Natural killer cell (primary cell): Measurements from ENCODE around the gene WDR5. TPM values are rescaled to one million over a fixed set of nuclear protein-coding genes. Genes with fewer than 3 reads are reported as not detected.

ENCODE experiments used
- ATAC-seq, 3 donors: fragments of 150-1000 bp in 2 of 3; fragments of 200-7000 bp in 1 of 3; cut with Tn5 transposase; 1 replicate in 1 of 3; 2 replicates in 2 of 3; pipeline ENCODE4 v1.10.0; 2021; ENCODE audit warnings: mild to moderate bottlenecking in 2 of 3, moderate library complexity in 2 of 3
- DNase-seq, 2 donors: peaks; one replicate each; pipeline versions ENCODE4 v3.0.0 to v3.0.0-alpha.2; 2013 to 2021; ENCODE audit warnings: mixed read lengths in 1 of 2
- H3K27ac ChIP-seq: one replicate; pipeline ENCODE4 v1.5.1; 2013; ENCODE audit warnings: mild to moderate bottlenecking, low read length
- H3K27me3 ChIP-seq: one replicate; pipeline ENCODE4 v1.6.1; 2013; ENCODE audit warnings: low read length; ENCODE audit not compliant: control insufficient read depth, insufficient read depth
- H3K36me3 ChIP-seq: one replicate; pipeline ENCODE4 v1.6.1; 2013; ENCODE audit warnings: low read length; ENCODE audit not compliant: control insufficient read depth, insufficient read depth
- H3K4me1 ChIP-seq: one replicate; pipeline ENCODE4 v1.6.1; 2013; ENCODE audit warnings: low read length; ENCODE audit not compliant: control insufficient read depth, insufficient read depth
- H3K4me3 ChIP-seq: one replicate; pipeline ENCODE4 v1.5.1; 2013; ENCODE audit warnings: low read length
- H3K9me3 ChIP-seq: one replicate; pipeline ENCODE4 v1.6.1; 2013; ENCODE audit warnings: low read length; ENCODE audit not compliant: control insufficient read depth, insufficient read depth
- H3K27ac Mint-ChIP-seq, 2 donors: one replicate each; pipeline ENCODE4 v1.8.0; 2022; ENCODE audit warnings: mild to moderate bottlenecking in 2 of 2, mixed read lengths in 2 of 2, moderate library complexity in 1 of 2
- H3K27me3 Mint-ChIP-seq, 2 donors: one replicate each; pipeline ENCODE4 v1.8.0; 2022; ENCODE audit warnings: low read depth in 2 of 2, mixed read lengths in 2 of 2
- H3K36me3 Mint-ChIP-seq: one replicate; pipeline ENCODE4 v1.8.0; 2022; ENCODE audit warnings: mixed read lengths
- H3K4me1 Mint-ChIP-seq, 2 donors: one replicate each; pipeline ENCODE4 v1.8.0; 2022; ENCODE audit warnings: mixed read lengths in 2 of 2
- H3K4me3 Mint-ChIP-seq: one replicate; pipeline ENCODE4 v1.8.0; 2022; ENCODE audit warnings: mild to moderate bottlenecking, moderate library complexity, mixed read lengths
- H3K9me3 Mint-ChIP-seq, 2 donors: one replicate each; pipeline ENCODE4 v1.8.0; 2022; ENCODE audit warnings: mixed read lengths in 2 of 2
- WGBS: methylation state at CpG from one replicate; pipeline ENCODE4 v1.1.7; 2013; ENCODE audit warnings: missing lambda C conversion rate; ENCODE audit not compliant: insufficient coverage; 5-methylcytosine and 5-hydroxymethylcytosine counted together
- intact Hi-C: fragments of 100-400 bp; cut with micrococcal nuclease; formaldehyde crosslinking; loops from one replicate; pipeline ENCODE4 v1.14.2; 2022
- total RNA-seq, 4 donors: library from RNA; stranded (reverse); fragments of 120-200 nt in 1 of 4; gene quantifications; one replicate each; pipeline versions ENCODE4 v1.2.3 to v1.2.4, GENCODE V29; 2013 to 2022
- TF ChIP-seq, protein P1 (sequence below): fragments of 200-600 bp; IDR thresholded peaks from one replicate; pipeline ENCODE4 v1.8.0; 2022; ENCODE audit warnings: antibody characterized with exemption

WDR5 gene
- total RNA-seq, 3 donors from 2014 or later (not counting 1 experiment from before 2014, with no cell fraction given): 12.9 to 18.6 (median 15.9) TPM

DNA sequence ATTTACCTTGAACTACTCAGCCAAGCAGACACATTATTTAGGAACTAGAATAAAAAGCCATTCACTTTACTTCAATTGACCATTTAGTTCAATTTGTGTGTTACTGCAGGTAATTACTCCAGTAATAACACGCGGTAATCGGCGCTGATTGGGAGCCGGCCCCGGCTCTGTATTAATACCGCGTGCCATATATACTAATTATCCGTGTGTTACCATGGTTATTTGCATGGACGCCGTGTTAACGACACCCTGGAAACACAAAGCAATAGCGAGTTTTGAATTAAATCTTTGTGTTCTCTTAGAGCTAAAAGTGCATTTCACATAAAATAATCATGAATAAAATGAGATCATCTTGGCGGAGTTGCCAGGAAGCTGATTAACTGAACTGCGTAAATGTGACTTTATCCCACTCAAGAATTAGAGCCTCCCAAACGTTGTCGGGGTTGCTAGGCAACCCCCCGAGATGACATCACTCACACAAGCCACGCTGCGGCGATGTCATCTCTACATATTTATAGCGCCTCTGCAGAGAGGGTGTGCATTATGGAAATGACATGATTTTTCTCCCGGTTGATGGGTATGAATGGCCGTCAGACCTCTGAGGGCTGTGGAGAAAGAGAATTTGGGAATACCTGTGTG lies 69.9 kb downstream of the WDR5 start:
- no peaks in the 10 kb centered on the region for H3K4me1 Mint-ChIP-seq
- H3K4me1 ChIP-seq: no peaks in the 10 kb centered on the region
- H3K27me3 ChIP-seq: no peaks in the 10 kb centered on the region
- peaks cover 0 to 15% of the 10 kb centered on the region in 2 donors for H3K27me3 Mint-ChIP-seq
- intact Hi-C loops: no loop called here
- ATAC-seq: no peak
- no peak overlapping the region for H3K27ac ChIP-seq
- H3K4me3 ChIP-seq: no peak overlapping the region
- no peak overlapping the region for H3K4me3 Mint-ChIP-seq
- 94% methylated on average over 24 of the region's 24 CpGs for WGBS
- TF ChIP-seq, protein P1, sequence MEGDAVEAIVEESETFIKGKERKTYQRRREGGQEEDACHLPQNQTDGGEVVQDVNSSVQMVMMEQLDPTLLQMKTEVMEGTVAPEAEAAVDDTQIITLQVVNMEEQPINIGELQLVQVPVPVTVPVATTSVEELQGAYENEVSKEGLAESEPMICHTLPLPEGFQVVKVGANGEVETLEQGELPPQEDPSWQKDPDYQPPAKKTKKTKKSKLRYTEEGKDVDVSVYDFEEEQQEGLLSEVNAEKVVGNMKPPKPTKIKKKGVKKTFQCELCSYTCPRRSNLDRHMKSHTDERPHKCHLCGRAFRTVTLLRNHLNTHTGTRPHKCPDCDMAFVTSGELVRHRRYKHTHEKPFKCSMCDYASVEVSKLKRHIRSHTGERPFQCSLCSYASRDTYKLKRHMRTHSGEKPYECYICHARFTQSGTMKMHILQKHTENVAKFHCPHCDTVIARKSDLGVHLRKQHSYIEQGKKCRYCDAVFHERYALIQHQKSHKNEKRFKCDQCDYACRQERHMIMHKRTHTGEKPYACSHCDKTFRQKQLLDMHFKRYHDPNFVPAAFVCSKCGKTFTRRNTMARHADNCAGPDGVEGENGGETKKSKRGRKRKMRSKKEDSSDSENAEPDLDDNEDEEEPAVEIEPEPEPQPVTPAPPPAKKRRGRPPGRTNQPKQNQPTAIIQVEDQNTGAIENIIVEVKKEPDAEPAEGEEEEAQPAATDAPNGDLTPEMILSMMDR: no peak
- H3K9me3 ChIP-seq: no peaks in the 10 kb centered on the region
- no peak for DNase-seq
- no peaks in the 10 kb centered on the region for H3K36me3 Mint-ChIP-seq
- no peaks in the 10 kb centered on the region for H3K36me3 ChIP-seq
- peaks cover 0 to 2% of the 10 kb centered on the region in 2 donors for H3K9me3 Mint-ChIP-seq
- H3K27ac Mint-ChIP-seq: no peak overlapping the region

DNA sequence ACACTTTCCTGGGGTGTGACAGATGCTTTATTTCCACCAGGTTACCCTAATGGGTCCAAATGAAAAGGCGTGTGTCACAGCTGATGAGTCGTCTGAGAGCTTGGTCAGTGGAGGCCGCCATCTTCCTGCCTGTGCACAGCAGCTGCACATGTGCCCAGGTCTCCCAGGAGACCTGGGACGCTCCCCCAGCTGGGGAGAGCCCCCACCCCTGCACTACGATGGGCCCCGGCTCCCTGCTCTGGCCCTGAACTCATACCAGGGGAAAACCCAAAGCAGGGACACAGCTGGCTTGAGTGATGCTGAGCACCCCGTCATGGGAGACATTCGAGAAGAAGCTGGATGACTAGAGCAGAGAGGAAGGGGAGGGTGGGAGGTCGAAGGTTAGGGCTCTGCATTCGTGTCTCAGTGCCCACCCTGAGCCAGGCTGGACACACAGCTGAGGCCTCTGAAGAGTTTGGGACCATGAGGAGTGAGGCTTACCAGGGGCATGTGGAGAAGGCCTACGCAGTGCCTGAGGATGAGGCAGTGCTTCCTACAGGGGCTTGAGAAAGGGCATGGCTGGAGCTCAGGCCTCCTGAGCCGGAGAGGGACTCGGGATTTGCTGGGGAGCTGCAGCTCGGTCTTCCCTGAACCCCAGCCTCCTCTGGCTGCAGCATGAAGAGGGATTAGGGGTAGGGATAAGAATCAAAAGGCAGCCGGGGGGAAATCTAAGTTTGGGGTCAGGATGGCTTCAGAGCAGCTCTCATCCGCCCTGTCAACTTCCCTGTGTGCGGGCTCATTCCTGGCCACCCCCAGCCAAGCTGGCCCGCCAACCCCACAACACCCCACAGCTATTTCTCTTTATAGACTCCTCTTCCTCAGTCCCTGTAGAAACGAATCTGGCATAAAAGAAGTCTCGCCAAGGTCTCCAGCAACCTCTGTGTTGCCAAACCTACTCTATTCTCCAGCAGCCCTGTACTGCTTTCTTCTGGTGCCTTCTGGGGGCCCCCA lies 70.7 kb downstream of the WDR5 start:
- peaks cover 0 to 2% of the 10 kb centered on the region in 2 donors for H3K9me3 Mint-ChIP-seq

DNA sequence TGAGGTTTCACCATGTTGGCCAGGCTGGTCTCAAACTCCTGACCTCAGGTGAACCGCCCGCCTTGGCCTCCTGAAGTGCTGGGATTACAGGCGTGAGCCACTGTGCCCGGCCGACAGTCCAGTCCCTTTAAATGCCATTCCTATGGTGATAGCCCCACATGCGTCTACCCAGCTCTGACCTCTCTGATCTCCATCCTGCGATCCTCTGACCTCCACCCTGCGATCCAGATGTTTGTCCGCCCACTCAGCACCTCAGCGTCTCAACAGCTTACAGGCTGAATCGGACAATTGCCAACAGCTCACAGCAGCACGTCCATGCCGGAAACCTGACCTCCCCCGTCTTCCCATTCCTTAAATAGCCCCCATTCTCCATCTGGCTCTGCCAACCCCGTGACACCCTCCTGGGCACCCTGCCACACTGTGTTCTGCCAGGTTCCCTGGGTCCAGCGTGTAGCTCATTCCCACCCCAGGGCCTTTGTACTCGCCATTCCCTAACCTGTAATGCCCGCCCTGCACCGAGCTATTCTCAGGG lies 72.5 kb downstream of the WDR5 start:
- Histone ChIP-seq H3K27ac (no peak overlapping the region), H3K27me3 (no peaks in the 10 kb centered on the region), H3K4me1 (no peaks in the 10 kb centered on the region), H3K9me3 (peaks cover 8% of the 10 kb centered on the region), H3K4me3 (no peak overlapping the region), H3K36me3 (no peaks in the 10 kb centered on the region)
- no peak overlapping the region for H3K27ac Mint-ChIP-seq
- WGBS: 90% methylated on average over 19 of the region's 19 CpGs
- H3K36me3 Mint-ChIP-seq: no peaks in the 10 kb centered on the region
- intact Hi-C loops: no loop called here
- H3K4me3 Mint-ChIP-seq: no peak overlapping the region
- TF ChIP-seq, protein P1: no peak
- DNase-seq (no peak), ATAC-seq (no peak)
- peaks cover 0 to 2% of the 10 kb centered on the region in 2 donors for H3K9me3 Mint-ChIP-seq
- no peaks in the 10 kb centered on the region for H3K4me1 Mint-ChIP-seq
- peaks cover 0 to 11% of the 10 kb centered on the region in 2 donors for H3K27me3 Mint-ChIP-seq

More for the DNA sequence above, 70.7 kb downstream of the WDR5 start:
- Histone ChIP-seq H3K27ac (no peak overlapping the region), H3K4me1 (no peaks in the 10 kb centered on the region), H3K9me3 (no peaks in the 10 kb centered on the region), H3K4me3 (no peak overlapping the region), H3K27me3 (no peaks in the 10 kb centered on the region), H3K36me3 (no peaks in the 10 kb centered on the region)
- H3K27ac Mint-ChIP-seq: no peak overlapping the region
- H3K4me3 Mint-ChIP-seq: no peak overlapping the region
- ATAC-seq (no peak), DNase-seq (no peak)
- no peaks in the 10 kb centered on the region for H3K4me1 Mint-ChIP-seq
- no peaks in the 10 kb centered on the region for H3K36me3 Mint-ChIP-seq
- intact Hi-C loops: no loop called here
- 82% methylated on average over 19 of the region's 20 CpGs for WGBS
- TF ChIP-seq, protein P1: no peak
- peaks cover 0 to 15% of the 10 kb centered on the region in 2 donors for H3K27me3 Mint-ChIP-seq
